GDM1 (cell line): Measurements from ENCODE around the gene DOHH.

Experiments used
- DNase-seq: peaks from one replicate; lab custom pipeline; 2025; lab: John Stamatoyannopoulos, UW

The DOHH gene

GRCh38 chr19:3477506-3477905 is 23.0 kb downstream of the DOHH start:
- no peak for DNase-seq

GRCh38 chr19:3476830-3477229 is 23.6 kb downstream of the DOHH start:
- DNase-seq = no peak

- DNase-seq = no peak
These were observed 25.0 kb downstream of the DOHH start for GRCh38 chr19:3475449-3475848.

- no peak for DNase-seq
These were observed 25.9 kb downstream of the DOHH start for GRCh38 chr19:3474614-3475013.

- no peak for DNase-seq
These were observed 26.5 kb downstream of the DOHH start for GRCh38 chr19:3474010-3474409.

- no peak for DNase-seq
These were observed 28.4 kb downstream of the DOHH start for GRCh38 chr19:3471954-3472655.

GRCh38 chr19:3470500-3471128 is 29.9 kb downstream of the DOHH start:
- no peak for DNase-seq

- no peak for DNase-seq
These were observed 30.6 kb downstream of the DOHH start for GRCh38 chr19:3469638-3470499.

GRCh38 chr19:3468211-3468610 is 32.3 kb downstream of the DOHH start:
- DNase-seq = no peak

GRCh38 chr19:3467437-3468198 is 32.9 kb downstream of the DOHH start:
- no peak for DNase-seq

GRCh38 chr19:3466635-3467034 is 33.8 kb downstream of the DOHH start:
- DNase-seq = no peak

- no peak for DNase-seq
These were observed 34.9 kb downstream of the DOHH start for GRCh38 chr19:3465552-3465951.

GRCh38 chr19:3464587-3465235 is 35.8 kb downstream of the DOHH start:
- no peak for DNase-seq

GRCh38 chr19:3463714-3464586 is 36.5 kb downstream of the DOHH start:
- no peak for DNase-seq

GRCh38 chr19:3462991-3463713 is 37.3 kb downstream of the DOHH start:
- no peak for DNase-seq

- no peak for DNase-seq
These were observed 40.4 kb downstream of the DOHH start for GRCh38 chr19:3459965-3460582.

GRCh38 chr19:3459089-3459881 is 41.2 kb downstream of the DOHH start:
- no peak for DNase-seq

GRCh38 chr19:3458229-3459088 is 42.0 kb downstream of the DOHH start:
- DNase-seq = no peak
